Measurements from ENCODE around the gene HOXA3.

The HOXA3 gene

GRCh38 chr7:27079234-27079975 is 73.0 kb downstream of the HOXA3 start:
- no peak for DNase-seq

DNA sequence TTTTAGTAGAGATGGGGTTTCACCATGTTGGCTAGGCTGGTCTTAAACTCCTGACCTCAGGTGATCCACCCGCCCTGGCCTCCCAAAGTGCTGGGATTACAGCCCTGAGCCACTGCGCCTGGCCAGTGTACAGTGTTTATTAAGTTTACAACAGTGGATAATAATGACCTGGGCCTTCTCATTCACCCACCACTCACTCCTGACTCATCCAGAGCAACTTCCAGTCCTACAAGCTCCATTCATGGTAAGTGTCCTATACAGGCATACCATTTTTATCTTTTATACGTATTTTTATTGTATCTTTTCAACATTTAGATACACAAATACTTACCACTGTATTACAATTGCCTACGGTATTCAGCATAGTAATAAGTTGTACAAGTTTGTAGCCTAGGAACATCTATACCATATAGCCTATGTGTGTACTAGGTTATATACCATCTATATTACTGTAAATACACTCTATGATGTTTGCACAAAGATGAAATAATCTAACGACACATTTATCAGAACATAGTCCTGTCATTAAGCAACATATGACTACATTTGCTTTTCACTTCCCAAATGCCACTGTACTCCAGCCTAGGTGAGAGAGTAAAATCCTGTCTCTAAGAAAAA is 73.7 kb downstream of the HOXA3 start:
- DNase-seq, result no peak

- DNase-seq, result no peak
Measured at GRCh38 chr7:27073076-27073475, 79.3 kb downstream of the HOXA3 start.

DNA sequence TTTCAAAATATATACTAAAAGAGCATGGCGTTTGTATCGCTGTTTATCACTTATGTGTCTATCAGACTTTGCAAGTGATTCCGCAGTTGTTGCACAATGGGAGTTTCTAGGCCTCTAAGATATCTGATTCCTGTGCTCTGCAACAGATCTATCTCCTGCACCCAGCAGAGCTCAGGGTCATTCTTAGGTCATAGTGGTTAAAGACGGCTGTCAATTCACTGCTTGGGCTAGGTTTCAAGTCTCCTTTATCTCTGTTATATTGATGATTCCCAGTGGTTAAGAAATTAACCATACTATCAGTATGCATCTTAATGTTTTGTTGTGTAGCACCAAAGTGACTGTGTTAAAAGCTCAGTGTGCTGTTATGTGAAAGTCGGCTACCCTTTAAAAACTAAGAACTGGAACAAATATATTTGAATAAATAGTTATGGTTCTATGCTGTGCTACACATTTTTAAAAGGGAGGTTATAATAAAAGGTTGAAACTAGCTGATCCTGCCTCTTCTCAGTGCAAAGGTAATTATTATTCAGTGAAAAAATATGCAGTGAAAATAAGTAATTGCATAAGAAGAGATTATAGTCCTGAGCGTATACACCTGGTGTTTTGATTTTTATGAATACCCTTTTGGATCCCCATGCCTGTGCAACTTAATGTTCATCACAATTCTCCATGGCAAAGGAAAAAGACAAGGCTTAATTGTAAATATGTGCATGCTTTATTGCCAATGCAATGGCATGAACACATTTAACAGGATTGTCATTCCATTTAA is 80.6 kb downstream of the HOXA3 start:
- DNase-seq, result no peak

DNA sequence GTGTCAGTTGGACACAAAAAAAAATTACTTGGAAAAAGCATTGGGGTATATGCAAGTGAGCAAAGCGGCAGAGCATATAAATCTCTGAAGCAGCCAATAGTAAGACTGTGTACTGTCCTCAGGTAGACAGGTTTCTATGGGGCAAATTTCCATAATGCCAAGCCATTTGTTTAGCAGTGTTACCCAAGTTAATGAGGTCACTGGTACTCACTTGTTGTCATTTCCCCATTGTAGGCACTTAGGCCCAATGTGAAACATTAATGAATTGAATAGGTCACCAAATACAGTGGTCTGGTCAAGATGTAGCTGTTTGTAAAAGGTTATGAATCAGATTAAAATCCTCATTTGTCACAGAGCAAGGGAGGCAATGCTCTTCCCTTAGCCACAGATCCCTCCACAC is 84.1 kb downstream of the HOXA3 start:
- DNase-seq, result no peak

GRCh38 chr7:27066148-27066547 is 86.2 kb downstream of the HOXA3 start:
- DNase-seq, result no peak

GRCh38 chr7:27065709-27066108 is 86.7 kb downstream of the HOXA3 start:
- no peak for DNase-seq

- no peak for DNase-seq
Measured at GRCh38 chr7:27064661-27065060, 87.7 kb downstream of the HOXA3 start.

DNA sequence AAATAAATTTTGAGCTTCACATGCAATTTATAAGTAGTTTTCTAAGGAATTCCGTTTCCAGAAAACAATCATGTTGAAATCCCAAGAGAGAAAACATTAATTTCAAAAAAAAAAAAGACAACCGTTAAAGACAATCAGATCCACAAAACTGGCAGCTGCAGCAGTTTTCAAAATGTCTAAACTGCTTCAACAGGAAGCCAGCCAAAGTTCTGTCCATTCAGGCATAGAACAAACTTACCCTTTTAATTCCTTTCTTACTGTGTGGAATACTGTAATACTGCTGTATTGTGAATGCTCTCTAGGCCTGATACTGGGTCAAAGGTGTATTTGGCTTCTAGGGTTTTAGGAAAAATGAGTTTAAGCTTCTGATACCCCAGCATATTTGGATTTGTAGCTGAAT is 88.2 kb downstream of the HOXA3 start:
- no peak for DNase-seq

- no peak for DNase-seq
Measured at GRCh38 chr7:27062946-27063345, 89.4 kb downstream of the HOXA3 start.

All from CD4-positive, alpha-beta T cell treated with Interleukin-12 subunit alpha and Interleukin-12 subunit beta, for 1 hour (primary cell).